GM18867 (cell line): ENCODE results near the gene PIEZO2.

Source experiments
- ATAC-seq: cut with Tn5 transposase; IDR thresholded peaks from one replicate; pipeline ENCODE4 v1.9.1; 2021; ENCODE audit warnings: mild to moderate bottlenecking, moderate library complexity; ENCODE audit not compliant: unreplicated experiment

The PIEZO2 gene

GRCh38 chr18:10755855-10756254 lies 393.5 kb downstream of the PIEZO2 start:
- ATAC-seq: no peak

GRCh38 chr18:10754128-10754527 lies 395.2 kb downstream of the PIEZO2 start:
- ATAC-seq: no peak

- ATAC-seq: no peak
Observed at GRCh38 chr18:10752382-10752781, 397.0 kb downstream of the PIEZO2 start.

GRCh38 chr18:10751653-10752052 lies 397.7 kb downstream of the PIEZO2 start:
- ATAC-seq: no peak

GRCh38 chr18:10750191-10751035 lies 399.0 kb downstream of the PIEZO2 start:
- ATAC-seq: no peak

GRCh38 chr18:10748641-10749040 lies 400.7 kb downstream of the PIEZO2 start:
- ATAC-seq: no peak

- ATAC-seq: no peak
Observed at GRCh38 chr18:10745971-10746370, 403.4 kb downstream of the PIEZO2 start.

GRCh38 chr18:10745219-10745618 lies 404.1 kb downstream of the PIEZO2 start:
- no peak for ATAC-seq

- no peak for ATAC-seq
Observed at GRCh38 chr18:10743766-10744165, 405.6 kb downstream of the PIEZO2 start.

GRCh38 chr18:10739152-10739551 lies 410.2 kb downstream of the PIEZO2 start:
- ATAC-seq: no peak

- no peak for ATAC-seq
Observed at GRCh38 chr18:10736984-10737383, 412.4 kb downstream of the PIEZO2 start.

- no peak for ATAC-seq
Observed at GRCh38 chr18:10732990-10733389, 416.4 kb downstream of the PIEZO2 start.

- no peak for ATAC-seq
Observed at GRCh38 chr18:10727477-10727876, 421.9 kb downstream of the PIEZO2 start.

- no peak for ATAC-seq
Observed at GRCh38 chr18:10726198-10727068, 422.9 kb downstream of the PIEZO2 start.

- no peak for ATAC-seq
Observed at GRCh38 chr18:10724666-10725065, 424.7 kb downstream of the PIEZO2 start.

GRCh38 chr18:10723496-10723895 lies 425.9 kb downstream of the PIEZO2 start:
- no peak for ATAC-seq

GRCh38 chr18:10718809-10719208 lies 430.6 kb downstream of the PIEZO2 start:
- no peak for ATAC-seq

GRCh38 chr18:10715791-10716190 lies 433.6 kb downstream of the PIEZO2 start:
- ATAC-seq: no peak

GRCh38 chr18:10713409-10713808 lies 436.0 kb downstream of the PIEZO2 start:
- ATAC-seq: no peak

- no peak for ATAC-seq
Observed at GRCh38 chr18:10707294-10707693, 442.1 kb downstream of the PIEZO2 start.

GRCh38 chr18:10705786-10706185 lies 443.6 kb downstream of the PIEZO2 start:
- no peak for ATAC-seq

- ATAC-seq: no peak
Observed at GRCh38 chr18:10705291-10705690, 444.1 kb downstream of the PIEZO2 start.
